ENCODE data around the gene STAT6.

The STAT6 gene

GRCh38 chr12:57127101-57127725, 16.1 kb upstream of the STAT6 start:
- in situ Hi-C loops (cut with MboI; ENCODE audit: low sequenced_read_pairs) = no loop called here

- in situ Hi-C loops (cut with MboI; ENCODE audit: low sequenced_read_pairs) = no loop called here
Observed at GRCh38 chr12:57126561-57126960, 15.4 kb upstream of the STAT6 start.

- in situ Hi-C loops (cut with MboI; ENCODE audit: low sequenced_read_pairs) = no loop called here
Observed at GRCh38 chr12:57126061-57126460, 14.9 kb upstream of the STAT6 start.

DNA sequence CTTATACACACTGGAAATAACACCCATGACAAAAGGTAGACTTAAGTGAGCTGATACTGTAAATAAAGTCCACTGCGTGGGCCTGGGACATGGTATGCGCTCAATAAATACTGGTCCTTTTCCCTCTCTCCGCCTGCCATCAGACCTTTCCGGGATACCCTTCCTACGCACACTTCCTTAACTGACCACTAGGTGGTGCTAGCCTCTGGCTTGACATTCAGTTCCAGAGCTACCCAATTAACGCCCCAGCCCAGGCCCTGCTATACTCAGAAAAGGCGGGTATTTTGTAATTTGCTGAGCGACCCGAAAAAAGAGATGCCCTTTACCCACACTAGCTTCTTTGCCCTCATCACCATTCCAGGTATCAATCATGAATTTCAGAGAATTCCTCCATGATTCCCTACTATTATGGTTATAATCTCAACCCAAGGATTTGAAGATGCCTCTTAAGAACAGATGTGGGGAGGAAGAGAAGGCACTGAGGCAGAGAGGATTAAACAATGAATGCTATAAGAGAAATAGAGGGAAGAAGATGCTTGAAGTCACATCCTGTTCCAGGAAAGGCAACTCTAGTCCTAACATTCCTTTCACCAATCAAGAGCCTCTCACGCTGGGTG, 13.2 kb upstream of the STAT6 start:
- in situ Hi-C loops (cut with MboI; ENCODE audit: low sequenced_read_pairs) = loop anchor here (5.0 kb wide), 1 partner anchor 53 kb away; no protein-coding TSS in a partner anchor

DNA sequence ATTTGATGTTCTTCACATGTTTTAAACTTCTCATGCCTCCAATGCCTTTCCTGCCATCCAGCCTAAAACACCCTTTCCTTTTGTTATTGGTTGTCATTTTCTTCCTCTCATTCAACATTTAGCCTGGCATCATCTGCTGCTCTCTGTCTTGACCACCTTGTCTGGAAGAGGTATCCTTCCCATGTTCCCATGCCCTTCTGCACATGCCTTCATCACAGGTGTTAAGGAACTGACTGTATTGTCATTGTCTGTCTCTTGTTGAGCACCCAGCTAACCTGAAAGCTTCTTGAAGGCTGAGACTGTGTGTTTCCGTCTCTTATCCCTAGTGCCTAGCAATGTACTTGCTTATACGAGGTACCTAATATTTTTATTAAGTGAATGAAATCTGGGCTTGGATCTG, 12.7 kb upstream of the STAT6 start:
- in situ Hi-C loops (cut with MboI; ENCODE audit: low sequenced_read_pairs) = loop anchor here (5.0 kb wide), 1 partner anchor 53 kb away; no protein-coding TSS in a partner anchor

- in situ Hi-C loops (cut with MboI; ENCODE audit: low sequenced_read_pairs) = loop anchor here (5.0 kb wide), 1 partner anchor 57 kb away; no protein-coding TSS in a partner anchor
Observed at GRCh38 chr12:57120718-57121117, 9.6 kb upstream of the STAT6 start.

DNA sequence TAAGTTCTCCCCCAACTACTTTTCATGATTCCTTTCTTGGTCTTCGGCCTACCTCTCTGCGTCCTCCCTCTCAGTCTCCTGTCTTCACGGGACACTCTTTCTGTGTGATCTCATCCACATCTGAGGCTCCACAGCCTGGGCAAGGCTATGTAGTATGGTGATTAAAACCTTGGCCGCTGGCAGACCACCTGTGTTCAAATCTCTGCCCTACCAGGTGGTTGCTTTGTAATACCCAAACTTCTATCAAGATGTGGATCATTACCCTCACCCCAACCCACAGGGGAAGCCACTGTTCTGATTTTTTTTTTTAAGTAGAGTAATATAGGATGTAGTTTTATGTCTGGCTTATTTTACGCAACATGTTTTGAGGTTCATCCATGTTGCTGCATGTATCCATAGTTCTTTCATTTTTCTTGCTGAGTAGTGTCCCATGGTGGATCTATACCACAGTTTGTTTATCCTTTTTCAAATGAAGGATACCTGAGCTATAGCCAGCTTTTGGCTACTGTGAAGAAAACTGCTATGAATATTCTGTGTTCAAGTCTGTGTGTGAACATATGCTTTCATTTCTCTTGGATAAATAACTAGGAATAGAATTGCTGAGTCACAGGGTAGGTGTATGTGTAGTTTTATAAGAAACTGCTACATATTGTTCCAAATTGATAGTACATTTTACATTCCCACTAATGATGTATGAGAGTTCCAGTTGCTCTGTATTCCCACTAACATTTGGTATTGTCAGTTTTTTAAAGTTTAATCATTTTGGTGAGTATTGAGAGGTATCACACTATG, 8.3 kb upstream of the STAT6 start:
- in situ Hi-C loops (cut with MboI; ENCODE audit: low sequenced_read_pairs) = loop anchor here (5.0 kb wide), 1 partner anchor 58 kb away; no protein-coding TSS in a partner anchor

DNA sequence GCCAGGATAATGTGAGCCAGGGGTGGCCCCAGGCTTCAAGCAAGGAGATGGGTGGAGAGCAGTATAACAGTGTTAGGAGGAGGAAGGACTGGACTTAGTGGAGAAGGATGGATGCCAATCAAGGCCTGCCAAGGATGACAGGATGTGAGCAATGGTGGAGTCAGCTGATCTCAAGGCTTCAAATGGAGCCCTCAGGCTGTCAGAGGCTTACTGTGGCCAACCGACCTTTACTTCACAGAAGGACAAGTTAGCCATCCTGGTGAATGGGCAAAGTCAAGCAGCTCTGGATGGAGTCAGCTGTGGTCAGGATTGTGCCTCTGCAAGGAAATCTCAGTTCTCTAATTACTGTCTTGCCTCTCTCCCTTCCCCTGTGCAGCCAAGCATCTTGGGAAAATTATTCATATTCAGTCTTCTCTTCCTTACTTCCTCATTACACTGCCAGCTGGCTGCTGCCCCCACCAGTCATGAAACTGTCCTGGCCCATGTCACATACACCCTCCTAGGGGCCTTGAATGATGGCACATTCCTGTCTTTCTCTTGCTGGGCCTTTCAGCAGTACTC, 7.6 kb upstream of the STAT6 start:
- in situ Hi-C loops (cut with MboI; ENCODE audit: low sequenced_read_pairs) = no loop called here

DNA sequence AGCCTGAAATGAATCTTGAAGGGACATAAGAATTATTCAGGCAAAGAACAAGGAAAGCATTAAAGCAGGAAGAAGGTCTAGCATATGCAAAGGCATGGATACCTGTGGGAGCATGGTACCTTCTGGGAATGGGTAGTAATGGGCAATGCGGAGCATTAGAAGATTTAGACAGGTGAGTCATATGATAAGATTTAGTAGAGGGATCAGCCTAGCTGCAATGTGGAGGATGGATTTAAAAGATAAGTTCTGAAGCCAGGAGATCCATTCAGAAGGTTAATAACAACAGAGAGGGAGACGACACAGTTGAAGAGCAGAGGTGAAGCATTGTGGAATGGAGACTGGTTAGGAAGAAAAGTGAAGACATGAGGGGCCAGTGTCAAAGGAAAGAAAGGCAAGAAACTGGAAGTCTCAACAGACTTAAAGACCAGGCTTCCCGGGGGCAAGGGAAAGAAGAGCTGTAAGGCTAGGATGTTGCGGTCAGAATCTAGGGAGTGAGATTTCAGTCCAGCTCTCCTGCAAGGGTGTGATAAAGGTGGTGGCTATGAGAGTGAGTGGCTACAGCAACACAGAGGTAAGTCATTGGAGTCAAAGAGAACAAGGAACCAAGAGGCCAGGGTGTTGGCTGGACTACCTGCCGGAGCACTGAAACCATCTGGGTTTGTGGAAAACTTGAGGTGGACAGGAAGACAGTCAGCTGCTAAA, 5.6 kb upstream of the STAT6 start:
- in situ Hi-C loops (cut with MboI; ENCODE audit: low sequenced_read_pairs) = no loop called here

- in situ Hi-C loops (cut with MboI; ENCODE audit: low sequenced_read_pairs) = no loop called here
Observed at GRCh38 chr12:57112492-57113294, 1.5 kb upstream of the STAT6 start.

- in situ Hi-C loops (cut with MboI; ENCODE audit: low sequenced_read_pairs) = no loop called here
Observed at GRCh38 chr12:57110104-57111030, 795 bp downstream of the STAT6 start.

GRCh38 chr12:57109207-57110103, 1.7 kb downstream of the STAT6 start:
- in situ Hi-C loops (cut with MboI; ENCODE audit: low sequenced_read_pairs) = no loop called here

GRCh38 chr12:57107456-57108155, 3.6 kb downstream of the STAT6 start:
- in situ Hi-C loops (cut with MboI; ENCODE audit: low sequenced_read_pairs) = no loop called here

- in situ Hi-C loops (cut with MboI; ENCODE audit: low sequenced_read_pairs) = no loop called here
Observed at GRCh38 chr12:57106021-57106708, 5.0 kb downstream of the STAT6 start.

DNA sequence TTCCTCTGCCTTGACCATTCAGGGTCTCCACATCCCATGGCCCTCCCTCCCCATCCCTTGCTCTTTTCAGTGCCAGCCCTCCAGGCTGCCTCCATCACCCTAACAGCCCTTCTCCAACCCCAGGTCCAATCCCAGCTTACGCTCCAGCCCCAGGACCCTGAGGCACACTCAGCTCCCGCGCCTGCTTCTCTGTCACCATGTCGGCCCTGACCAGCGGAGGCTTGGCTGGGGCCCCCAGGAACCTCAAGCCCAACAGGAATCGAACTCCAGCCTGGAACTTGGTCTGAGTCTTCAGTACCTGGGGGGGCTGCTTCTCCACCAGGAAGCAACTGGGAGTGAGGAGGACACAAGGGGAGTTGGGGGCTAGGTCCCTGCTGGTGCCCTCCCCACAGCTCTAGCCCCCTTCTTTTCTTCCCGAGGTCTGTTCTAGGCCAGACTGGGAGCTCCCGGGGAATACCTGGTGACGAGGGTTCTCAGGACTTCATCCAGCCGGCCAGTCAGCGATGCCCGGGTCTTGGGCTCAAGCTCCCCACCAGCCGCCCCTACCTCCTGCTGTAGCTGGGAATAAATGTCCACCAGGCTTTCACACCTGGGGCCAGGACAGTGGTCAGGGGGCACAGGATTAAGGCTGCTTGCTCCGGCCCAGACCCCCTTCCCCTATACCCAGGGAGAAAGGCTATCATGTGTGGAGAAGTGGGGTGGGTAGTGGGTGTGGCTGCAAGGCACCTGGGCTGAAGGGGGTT, 6.0 kb downstream of the STAT6 start:
- in situ Hi-C loops (cut with MboI; ENCODE audit: low sequenced_read_pairs) = no loop called here

- in situ Hi-C loops (cut with MboI; ENCODE audit: low sequenced_read_pairs) = no loop called here
Observed at GRCh38 chr12:57104292-57104910, 6.8 kb downstream of the STAT6 start.
